H1 (cell line): ENCODE data around the gene TSPEAR. TPM values are rescaled to one million over a fixed set of nuclear protein-coding genes. Genes with fewer than 3 reads are reported as not detected.

Source experiments
- CHD2 ChIP-seq: IDR thresholded peaks from 2 replicates; pipeline ENCODE4 v1.6.1; 2012; ENCODE audit warnings: low read length, improper control_type of control experiment
- JUND ChIP-seq: IDR thresholded peaks from 2 replicates; pipeline ENCODE4 v1.6.1; 2011; ENCODE audit warnings: mild to moderate bottlenecking, improper control_type of control experiment, low read length
- KDM1A ChIP-seq: fragments of 200-600, 300-600 bp; sonication (generic); IDR thresholded peaks from 2 replicates; pipeline ENCODE4 v1.7.1; 2016; ENCODE audit warnings: mild to moderate bottlenecking, low read length, borderline replicate concordance
- KDM5A ChIP-seq: fragments of 200-600 bp; IDR thresholded peaks from 2 replicates; pipeline ENCODE4 v1.7.1; 2012; ENCODE audit warnings: mild to moderate bottlenecking, low read length, inconsistent platforms, mixed read lengths
- SAP30 ChIP-seq: fragments of 300-600 bp; sonication (generic); IDR thresholded peaks from 2 replicates; pipeline ENCODE4 v1.7.1; 2012; ENCODE audit warnings: low read length, moderate library complexity, mild to moderate bottlenecking, inconsistent platforms; ENCODE audit not compliant: insufficient read depth, insufficient replicate concordance
- SIRT6 ChIP-seq: IDR thresholded peaks from one replicate; pipeline ENCODE4 v1.7.1; 2012; ENCODE audit warnings: low read length, inconsistent platforms
- YY1 ChIP-seq: IDR thresholded peaks from 2 replicates; pipeline ENCODE4 v1.6.1; 2011; ENCODE audit warnings: low read depth, mild to moderate bottlenecking, low read length
- polyA plus RNA-seq, 7 experiments: library from polyadenylated mRNA; depleted of rRNA in 3 of 7; stranded (reverse) in 5 of 7; unstranded in 2 of 7; fragments of >200 nt in 5 of 7; fragments of 200-250 nt in 2 of 7; gene quantifications; 1 replicate in 5 of 7; 2 replicates in 1 of 7; 4 replicates in 1 of 7; pipeline versions ENCODE4 v1.2.1 to v1.2.3, GENCODE V29; 2011 to 2013; ENCODE audit warnings: missing spikeins in 2 of 7, mixed read lengths in 2 of 7
- total RNA-seq: library from RNA; stranded (reverse); fragmentation: NEBNext Ultra II Directional; extraction: Animal tissue kit (Norgen Biotek cat#: 25700); gene quantifications from 2 replicates; pipeline ENCODE4 v1.2.1, GENCODE V29; 2021
- TF ChIP-seq, protein P1 (sequence below): IDR thresholded peaks from 2 replicates; pipeline ENCODE4 v1.6.1; 2012; ENCODE audit warnings: low read length, inconsistent platforms
- TF ChIP-seq, protein P2 (sequence below): IDR thresholded peaks from 2 replicates; pipeline ENCODE4 v1.6.1; 2011; ENCODE audit warnings: low read length, improper control_type of control experiment

The TSPEAR gene
- total and polyA plus RNA-seq, 2 of the 8 experiments (the other 6 are each of a cell fraction or from before 2014, with no cell fraction given), result 0.58 to 0.89 TPM

DNA sequence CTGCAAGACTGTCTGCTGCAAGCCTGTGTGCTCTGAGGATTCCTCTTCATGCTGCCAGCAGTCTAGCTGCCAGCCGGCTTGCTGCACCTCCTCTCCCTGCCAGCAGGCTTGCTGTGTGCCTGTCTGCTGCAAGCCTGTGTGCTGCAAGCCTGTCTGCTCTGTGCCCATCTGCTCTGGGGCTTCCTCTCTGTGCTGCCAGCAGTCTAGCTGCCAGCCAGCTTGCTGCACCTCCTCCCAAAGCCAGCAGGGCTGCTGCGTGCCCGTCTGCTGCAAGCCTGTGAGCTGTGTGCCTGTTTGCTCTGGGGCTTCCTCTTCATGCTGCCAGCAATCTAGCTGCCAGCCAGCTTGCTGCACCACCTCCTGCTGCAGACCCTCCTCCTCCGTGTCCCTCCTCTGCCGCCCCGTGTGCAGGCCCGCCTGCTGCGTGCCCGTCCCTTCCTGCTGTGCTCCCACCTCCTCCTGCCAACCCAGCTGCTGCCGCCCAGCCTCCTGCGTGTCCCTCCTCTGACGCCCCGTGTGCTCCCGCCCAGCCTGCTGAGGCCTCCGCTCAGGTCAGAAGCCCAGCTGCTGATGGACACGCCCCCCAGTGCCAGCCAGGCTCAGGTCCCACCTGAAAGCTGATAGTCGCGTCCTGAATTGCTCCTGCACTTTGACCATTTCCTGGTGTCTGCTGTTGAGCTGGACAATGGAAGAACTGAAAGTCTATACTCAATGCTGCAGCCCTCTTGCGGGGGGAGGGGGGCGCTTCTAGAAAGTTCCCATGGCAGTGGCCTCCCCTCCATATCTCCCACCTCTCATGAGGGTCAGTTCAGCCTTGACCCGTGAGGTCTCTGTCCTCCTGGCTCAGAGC is 136.7 kb downstream of the TSPEAR start (continued):
- TF ChIP-seq JUND (no peak), SIRT6 (no peak), KDM5A (no peak), YY1 (no peak), KDM1A (peak; percentile 53; the same call in 1 of the 2 replicates), CHD2 (no peak), SAP30 (no peak)
- TF ChIP-seq, protein P1, sequence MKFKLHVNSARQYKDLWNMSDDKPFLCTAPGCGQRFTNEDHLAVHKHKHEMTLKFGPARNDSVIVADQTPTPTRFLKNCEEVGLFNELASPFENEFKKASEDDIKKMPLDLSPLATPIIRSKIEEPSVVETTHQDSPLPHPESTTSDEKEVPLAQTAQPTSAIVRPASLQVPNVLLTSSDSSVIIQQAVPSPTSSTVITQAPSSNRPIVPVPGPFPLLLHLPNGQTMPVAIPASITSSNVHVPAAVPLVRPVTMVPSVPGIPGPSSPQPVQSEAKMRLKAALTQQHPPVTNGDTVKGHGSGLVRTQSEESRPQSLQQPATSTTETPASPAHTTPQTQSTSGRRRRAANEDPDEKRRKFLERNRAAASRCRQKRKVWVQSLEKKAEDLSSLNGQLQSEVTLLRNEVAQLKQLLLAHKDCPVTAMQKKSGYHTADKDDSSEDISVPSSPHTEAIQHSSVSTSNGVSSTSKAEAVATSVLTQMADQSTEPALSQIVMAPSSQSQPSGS, result no peak
- TF ChIP-seq, protein P2, sequence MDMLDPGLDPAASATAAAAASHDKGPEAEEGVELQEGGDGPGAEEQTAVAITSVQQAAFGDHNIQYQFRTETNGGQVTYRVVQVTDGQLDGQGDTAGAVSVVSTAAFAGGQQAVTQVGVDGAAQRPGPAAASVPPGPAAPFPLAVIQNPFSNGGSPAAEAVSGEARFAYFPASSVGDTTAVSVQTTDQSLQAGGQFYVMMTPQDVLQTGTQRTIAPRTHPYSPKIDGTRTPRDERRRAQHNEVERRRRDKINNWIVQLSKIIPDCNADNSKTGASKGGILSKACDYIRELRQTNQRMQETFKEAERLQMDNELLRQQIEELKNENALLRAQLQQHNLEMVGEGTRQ, result no peak
- TF ChIP-seq, all 59 proteins: peak for 2
